Upper lobe of right lung (tissue), 1 donor: Measurements from ENCODE around the gene AR. TPM values are rescaled to one million over a fixed set of nuclear protein-coding genes. Genes with fewer than 3 reads are reported as not detected.

Experiments used
- ATAC-seq: fragments of 200-7000 bp; cut with Tn5 transposase; one replicate; pipeline ENCODE4 v1.9.1; 2020; ENCODE audit warnings: mild to moderate bottlenecking, moderate library complexity
- DNase-seq: peaks from one replicate; pipeline ENCODE4 v3.0.0-alpha.2; 2020
- H3K27ac ChIP-seq: fragments of 200-600 bp; one replicate; pipeline ENCODE4 v1.8.0; 2022
- H3K27me3 ChIP-seq: fragments of 200-600 bp; one replicate; pipeline ENCODE4 v1.8.0; 2022; ENCODE audit warnings: mild to moderate bottlenecking
- H3K36me3 ChIP-seq: fragments of 200-600 bp; one replicate; pipeline ENCODE4 v1.8.0; 2022
- H3K4me1 ChIP-seq: fragments of 200-600 bp; one replicate; pipeline ENCODE4 v1.8.0; 2022
- H3K4me3 ChIP-seq: fragments of 200-600 bp; one replicate; pipeline ENCODE4 v1.8.0; 2022; ENCODE audit warnings: mild to moderate bottlenecking
- H3K9me3 ChIP-seq: fragments of 200-600 bp; one replicate; pipeline ENCODE4 v1.8.0; 2022
- CTCF ChIP-seq: fragments of 200-600 bp; IDR thresholded peaks from one replicate; pipeline ENCODE4 v1.8.0; 2022; ENCODE audit warnings: antibody characterized with exemption
- intact Hi-C: fragments of 100-400 bp; cut with DNase I; formaldehyde crosslinking; loops from one replicate; pipeline ENCODE4 v1.11.0; 2022
- total RNA-seq: library from RNA; stranded (reverse); fragmentation: NEBNext Ultra II Directional; extraction: Animal tissue kit (Norgen Biotek cat#: 25700); gene quantifications from one replicate; pipeline ENCODE4 v1.2.1, GENCODE V29; 2021
- donor health status: DM: no; HTN: yes; CAD: no; lungs with severe emphysema.

Gene AR
- total RNA-seq, 1 donor from 2014 or later, result 5.3 TPM

- no peaks in the 10 kb centered on the region for H3K27me3 ChIP-seq
- DNase-seq (no peak), ATAC-seq (no peak)
- H3K36me3 ChIP-seq, result no peaks in the 10 kb centered on the region
- H3K4me3 ChIP-seq, result no peak overlapping the region
- no peaks in the 10 kb centered on the region for H3K9me3 ChIP-seq
- no peak for TF ChIP-seq CTCF
- no peaks in the 10 kb centered on the region for H3K4me1 ChIP-seq
- intact Hi-C loops, result no loop called here
- no peak overlapping the region for H3K27ac ChIP-seq
These were observed 130.9 kb downstream of the AR start for GRCh38 chrX:67674741-67675140.

GRCh38 chrX:67684136-67684535, 140.3 kb downstream of the AR start:
- Histone ChIP-seq H3K36me3 (no peaks in the 10 kb centered on the region), H3K27me3 (no peaks in the 10 kb centered on the region), H3K9me3 (no peaks in the 10 kb centered on the region), H3K4me1 (no peaks in the 10 kb centered on the region), H3K4me3 (no peak overlapping the region), H3K27ac (no peak overlapping the region)
- TF ChIP-seq CTCF, result no peak
- intact Hi-C loops, result no loop called here
- DNase-seq, result no peak
- ATAC-seq, result no peak

GRCh38 chrX:67692246-67692645, 148.4 kb downstream of the AR start:
- Histone ChIP-seq H3K4me1 (no peaks in the 10 kb centered on the region), H3K27me3 (no peaks in the 10 kb centered on the region), H3K4me3 (no peak overlapping the region), H3K36me3 (no peaks in the 10 kb centered on the region), H3K27ac (no peak overlapping the region), H3K9me3 (no peaks in the 10 kb centered on the region)
- intact Hi-C loops, result no loop called here
- DNase-seq (no peak), ATAC-seq (no peak)
- no peak for TF ChIP-seq CTCF

GRCh38 chrX:67693928-67694327, 150.1 kb downstream of the AR start:
- Histone ChIP-seq H3K27ac (no peak overlapping the region), H3K4me3 (no peak overlapping the region), H3K36me3 (no peaks in the 10 kb centered on the region), H3K27me3 (no peaks in the 10 kb centered on the region), H3K9me3 (no peaks in the 10 kb centered on the region), H3K4me1 (no peaks in the 10 kb centered on the region)
- intact Hi-C loops, result no loop called here
- no peak for ATAC-seq
- no peak for DNase-seq
- TF ChIP-seq CTCF, result no peak

- no peak for TF ChIP-seq CTCF
- no peak overlapping the region for H3K4me3 ChIP-seq
- no peaks in the 10 kb centered on the region for H3K36me3 ChIP-seq
- H3K4me1 ChIP-seq, result no peaks in the 10 kb centered on the region
- H3K27me3 ChIP-seq, result no peaks in the 10 kb centered on the region
- intact Hi-C loops, result no loop called here
- DNase-seq (no peak), ATAC-seq (no peak)
- no peaks in the 10 kb centered on the region for H3K9me3 ChIP-seq
- H3K27ac ChIP-seq, result no peak overlapping the region
These were observed 153.6 kb downstream of the AR start for GRCh38 chrX:67697452-67697851.

GRCh38 chrX:67700602-67701001, 156.8 kb downstream of the AR start:
- DNase-seq, result no peak
- intact Hi-C loops, result no loop called here

More at GRCh38 chrX:67700602-67701001, 156.8 kb downstream of the AR start:
- H3K27me3 ChIP-seq, result no peaks in the 10 kb centered on the region
- H3K9me3 ChIP-seq, result no peaks in the 10 kb centered on the region
- TF ChIP-seq CTCF, result no peak
- H3K4me1 ChIP-seq, result no peaks in the 10 kb centered on the region
- ATAC-seq, result no peak
- no peak overlapping the region for H3K4me3 ChIP-seq
- no peak overlapping the region for H3K27ac ChIP-seq
- H3K36me3 ChIP-seq, result no peaks in the 10 kb centered on the region
